ENCODE data around the gene SPOCD1.

GRCh38 chr1:31768939-31769704 lies 46.7 kb downstream of the SPOCD1 start:
- TF ChIP-seq CTCF (IDR thresholded peaks at IDR 0.05; ENCODE audit: low read depth, low read length, missing input control): no peak
- no peak for TF ChIP-seq RAD21 (IDR thresholded peaks at IDR 0.05)
- TF ChIP-seq ZBTB33 (IDR thresholded peaks at IDR 0.05): no peak
- no peak for TF ChIP-seq RXRA (IDR thresholded peaks at IDR 0.05)
- no peak for TF ChIP-seq NR2F2 (IDR thresholded peaks at IDR 0.05)
- TF ChIP-seq TAF1 (conservative IDR thresholded peaks at IDR 0.05): no peak
- TF ChIP-seq JUND (IDR thresholded peaks at IDR 0.05): no peak
- no peak for TF ChIP-seq FOXA1 (IDR thresholded peaks at IDR 0.05)

Measured in liver (tissue), 3 donors.